MCF 10A (cell line): ENCODE measurements around the gene MLLT10. TPM values are rescaled to one million over a fixed set of nuclear protein-coding genes. Genes with fewer than 3 reads are reported as not detected.

Experiments used
- BruUV-seq: library from RNA; stranded (reverse); fragments of 400-500 nt; replicated peaks from 2 replicates; lab custom pipeline; 2021; lab: Mats Ljungman, UMichigan
- CTCF ChIA-PET: fragments of 300-600 bp; sonication (Branson Sonifier 250); formaldehyde crosslinking; extraction: SDS; loops from one replicate; lab custom pipeline; 2021; ENCODE audit warnings: antibody characterized with exemption, inconsistent platforms; lab: Yijun Ruan, JAX
- POLR2A ChIA-PET: fragments of 300-600, 350-650 bp; sonication (Branson Sonifier 250); formaldehyde crosslinking; extraction: SDS; loops from one replicate; lab custom pipeline; 2020; ENCODE audit warnings: antibody characterized with exemption, inconsistent platforms; lab: Yijun Ruan, JAX
- DNase-seq: peaks from one replicate; pipeline ENCODE4 v3.0.0-alpha.2; 2018; ENCODE audit not compliant: unreplicated experiment
- H3K27ac Mint-ChIP-seq: one replicate; pipeline ENCODE4 v1.8.0; 2022; ENCODE audit warnings: mild to moderate bottlenecking, low read depth, mixed read lengths; ENCODE audit not compliant: unreplicated experiment
- H3K27me3 Mint-ChIP-seq: one replicate; pipeline ENCODE4 v1.8.0; 2022; ENCODE audit warnings: mixed read lengths; ENCODE audit not compliant: insufficient read depth, unreplicated experiment
- H3K36me3 Mint-ChIP-seq: one replicate; pipeline ENCODE4 v1.8.0; 2022; ENCODE audit warnings: mild to moderate bottlenecking, moderate library complexity, mixed read lengths; ENCODE audit not compliant: insufficient read depth, unreplicated experiment
- H3K4me1 Mint-ChIP-seq: one replicate; pipeline ENCODE4 v1.8.0; 2022; ENCODE audit warnings: mixed read lengths; ENCODE audit not compliant: insufficient read depth, unreplicated experiment
- H3K4me3 Mint-ChIP-seq: one replicate; pipeline ENCODE4 v1.8.0; 2022; ENCODE audit warnings: mild to moderate bottlenecking, moderate library complexity, mixed read lengths; ENCODE audit not compliant: unreplicated experiment
- H3K9me3 Mint-ChIP-seq: one replicate; pipeline ENCODE4 v1.8.0; 2022; ENCODE audit warnings: mixed read lengths; ENCODE audit not compliant: unreplicated experiment
- CTCF ChIP-seq: fragments of 200-600 bp; IDR thresholded peaks from one replicate; pipeline ENCODE4 v1.8.0; 2022; ENCODE audit warnings: antibody characterized with exemption, mild to moderate bottlenecking; ENCODE audit not compliant: unreplicated experiment
- intact Hi-C: fragments of 100-400 bp; cut with micrococcal nuclease; formaldehyde crosslinking; loops from 2 replicates; pipeline ENCODE4 v1.14.1; 2022
- total RNA-seq: library from RNA; stranded (reverse); gene quantifications from 2 replicates; pipeline ENCODE4 v1.2.3, GENCODE V29; 2022

Gene MLLT10
- total RNA-seq, 1 experiment from 2014 or later: 47.5 TPM

- H3K27me3 Mint-ChIP-seq: peaks cover 21% of the 10 kb centered on the region
- no peaks in the 10 kb centered on the region for H3K4me1 Mint-ChIP-seq
- peak; percentile 96 for TF ChIP-seq CTCF
- intact Hi-C loops: loop anchor here (1.0 to 10.0 kb wide), 9 partner anchors 21 to 1489 kb away; no protein-coding TSS in a partner anchor
- POLR2A ChIA-PET: interaction anchor here (0.6 to 4.2 kb wide), 19 partner anchors 20 to 942 kb away, joined by 3 to 141 read pairs (median 4); partner anchors contain the start of genes MLLT10 and SKIDA1
- DNase-seq: peak; percentile 92
- no peaks in the 10 kb centered on the region for H3K9me3 Mint-ChIP-seq
- CTCF ChIA-PET: interaction anchor here (0.5 to 7.8 kb wide), 27 partner anchors 10 to 821 kb away, joined by 3 to 68 read pairs (median 4); partner anchors contain the start of gene SKIDA1
- peak overlapping the region; percentile 64 for H3K27ac Mint-ChIP-seq
- BruUV-seq: no TSS peak
- peak overlapping the region; percentile 82 for H3K4me3 Mint-ChIP-seq
- H3K36me3 Mint-ChIP-seq: no peaks in the 10 kb centered on the region
Measured at GRCh38 chr10:21495752-21496342, 38.2 kb upstream of the MLLT10 start.

GRCh38 chr10:21496343-21497176 is 37.5 kb upstream of the MLLT10 start:
- Mint-ChIP-seq H3K9me3 (no peaks in the 10 kb centered on the region), H3K27ac (no peak overlapping the region), H3K4me1 (no peaks in the 10 kb centered on the region), H3K27me3 (peaks cover 21% of the 10 kb centered on the region), H3K4me3 (peak overlapping the region; percentile 82), H3K36me3 (no peaks in the 10 kb centered on the region)
- ChIA-PET POLR2A (interaction anchor here (0.6 to 4.2 kb wide), 31 partner anchors 15 to 826 kb away, joined by 3 to 141 read pairs (median 4); partner anchors contain the start of genes DNAJC1, MLLT10 and SKIDA1), CTCF (interaction anchor here (0.5 to 7.8 kb wide), 42 partner anchors 9 to 1660 kb away, joined by 3 to 68 read pairs (median 4); partner anchors contain the start of gene SKIDA1)
- peak; percentile 62 for DNase-seq
- no TSS peak for BruUV-seq
- intact Hi-C loops: loop anchor here (2.0 to 10.0 kb wide), 6 partner anchors 20 to 1488 kb away; no protein-coding TSS in a partner anchor
- peak; percentile 22 for TF ChIP-seq CTCF

- peak overlapping the region; percentile 82 for H3K4me3 Mint-ChIP-seq
Measured at GRCh38 chr10:21497177-21497807, 36.7 kb upstream of the MLLT10 start.

More at GRCh38 chr10:21497177-21497807, 36.7 kb upstream of the MLLT10 start:
- Mint-ChIP-seq H3K27ac (no peak overlapping the region), H3K27me3 (peaks cover 21% of the 10 kb centered on the region), H3K4me1 (no peaks in the 10 kb centered on the region), H3K36me3 (no peaks in the 10 kb centered on the region), H3K9me3 (no peaks in the 10 kb centered on the region)
- no peak for TF ChIP-seq CTCF
- peak; percentile 95 for DNase-seq
- ChIA-PET CTCF (interaction anchor here (0.6 to 7.8 kb wide), 19 partner anchors 9 to 1659 kb away, joined by 3 to 68 read pairs (median 4); no protein-coding TSS in a partner anchor), POLR2A (interaction anchor here (0.6 to 4.2 kb wide), 23 partner anchors 15 to 825 kb away, joined by 3 to 141 read pairs (median 4); partner anchors contain the start of genes DNAJC1, MLLT10 and SKIDA1)
- BruUV-seq: no TSS peak
- intact Hi-C loops: loop anchor here (2.0 to 10.0 kb wide), 6 partner anchors 20 to 1488 kb away; no protein-coding TSS in a partner anchor
